ENCODE results near the gene HSD17B2. TPM values are rescaled to one million over a fixed set of nuclear protein-coding genes. Genes with fewer than 3 reads are reported as not detected.
A peak's percentile ranks its signal among the peaks of the same experiment; 100 is the strongest.

HSD17B2 gene
- total RNA-seq, 1 donor: not detected

DNA sequence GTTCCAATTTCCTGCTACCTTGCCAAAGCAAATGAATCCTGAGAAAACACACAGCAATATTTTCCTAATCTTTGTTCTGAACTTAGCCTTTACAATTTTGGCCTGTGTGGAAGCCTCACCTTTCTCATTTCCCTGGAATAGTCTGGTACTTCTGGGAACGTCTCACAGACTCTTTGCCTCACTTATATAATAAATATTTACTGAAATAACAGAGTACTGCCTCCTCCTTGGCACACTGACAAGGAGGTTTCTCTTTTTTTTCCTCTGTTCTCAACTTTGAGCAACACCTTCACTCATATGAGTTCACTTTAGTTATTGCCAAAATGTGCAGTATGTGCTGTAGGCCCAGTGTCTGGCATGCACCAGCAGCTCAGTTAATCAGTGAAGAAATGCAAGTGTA, 37.3 kb downstream of the HSD17B2 start:
- Histone ChIP-seq H3K27me3 (ENCODE audit: insufficient read depth, low read length) (no peaks in the 10 kb centered on the region), H2AFZ (ENCODE audit: low read length) (no peak overlapping the region), H3K9me3 (ENCODE audit: low read depth, low read length) (no peaks in the 10 kb centered on the region), H3K4me3 (ENCODE audit: insufficient read depth, low read length) (no peak overlapping the region), H3K4me1 (ENCODE audit: insufficient read depth, low read length) (peaks cover 13% of the 10 kb centered on the region), H3K27ac (ENCODE audit: low read depth, low read length) (no peak overlapping the region), H3K36me3 (ENCODE audit: insufficient read depth, low read length) (no peaks in the 10 kb centered on the region), H3K79me2 (ENCODE audit: insufficient read depth, low read length) (no peaks in the 10 kb centered on the region), H4K20me1 (ENCODE audit: insufficient read depth, low read length) (no peaks in the 10 kb centered on the region), H3K4me2 (ENCODE audit: insufficient read depth, low read length) (no peak overlapping the region)
- TF ChIP-seq, protein P1, sequence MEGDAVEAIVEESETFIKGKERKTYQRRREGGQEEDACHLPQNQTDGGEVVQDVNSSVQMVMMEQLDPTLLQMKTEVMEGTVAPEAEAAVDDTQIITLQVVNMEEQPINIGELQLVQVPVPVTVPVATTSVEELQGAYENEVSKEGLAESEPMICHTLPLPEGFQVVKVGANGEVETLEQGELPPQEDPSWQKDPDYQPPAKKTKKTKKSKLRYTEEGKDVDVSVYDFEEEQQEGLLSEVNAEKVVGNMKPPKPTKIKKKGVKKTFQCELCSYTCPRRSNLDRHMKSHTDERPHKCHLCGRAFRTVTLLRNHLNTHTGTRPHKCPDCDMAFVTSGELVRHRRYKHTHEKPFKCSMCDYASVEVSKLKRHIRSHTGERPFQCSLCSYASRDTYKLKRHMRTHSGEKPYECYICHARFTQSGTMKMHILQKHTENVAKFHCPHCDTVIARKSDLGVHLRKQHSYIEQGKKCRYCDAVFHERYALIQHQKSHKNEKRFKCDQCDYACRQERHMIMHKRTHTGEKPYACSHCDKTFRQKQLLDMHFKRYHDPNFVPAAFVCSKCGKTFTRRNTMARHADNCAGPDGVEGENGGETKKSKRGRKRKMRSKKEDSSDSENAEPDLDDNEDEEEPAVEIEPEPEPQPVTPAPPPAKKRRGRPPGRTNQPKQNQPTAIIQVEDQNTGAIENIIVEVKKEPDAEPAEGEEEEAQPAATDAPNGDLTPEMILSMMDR (IDR thresholded peaks at IDR 0.05; ENCODE audit: extremely low read depth, low read depth, low read length): no peak
- DNase-seq (ENCODE audit: insufficient read length, low spot score, missing footprints): no peak

DNA sequence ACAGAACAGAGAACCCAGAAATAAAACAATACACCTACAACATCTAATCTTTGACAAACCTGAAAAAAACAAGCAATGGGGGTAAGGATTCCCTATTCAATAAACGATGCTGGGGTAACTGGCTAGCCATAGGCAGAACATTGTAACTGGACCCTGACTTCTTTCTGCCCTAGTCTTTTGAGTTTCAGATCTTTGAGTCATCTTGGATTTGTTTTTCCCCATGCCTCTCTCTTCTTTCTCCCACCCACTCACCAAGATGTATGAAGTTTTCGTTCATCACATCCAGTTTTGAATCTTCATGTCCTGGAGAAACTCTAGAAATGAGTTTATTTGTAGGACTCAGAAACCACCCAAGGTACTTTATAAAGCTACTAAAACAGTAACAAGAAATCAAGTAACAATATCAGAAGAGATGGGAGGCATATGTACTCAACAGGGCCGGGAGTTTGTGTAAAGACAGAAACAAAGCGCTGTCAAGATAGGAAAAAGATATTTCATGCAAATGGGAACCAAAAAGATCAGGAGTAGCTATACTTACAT, 39.0 kb downstream of the HSD17B2 start:
- no peak overlapping the region for H2AFZ ChIP-seq (ENCODE audit: low read length)
- TF ChIP-seq, protein P1 (IDR thresholded peaks at IDR 0.05; ENCODE audit: extremely low read depth, low read depth, low read length): no peak
- H3K27me3 ChIP-seq (ENCODE audit: insufficient read depth, low read length): no peaks in the 10 kb centered on the region
- no peak overlapping the region for H3K4me2 ChIP-seq (ENCODE audit: insufficient read depth, low read length)
- peak; percentile 31 for DNase-seq (ENCODE audit: insufficient read length, low spot score, missing footprints)
- no peak overlapping the region for H3K4me3 ChIP-seq (ENCODE audit: insufficient read depth, low read length)
- no peaks in the 10 kb centered on the region for H4K20me1 ChIP-seq (ENCODE audit: insufficient read depth, low read length)
- no peaks in the 10 kb centered on the region for H3K36me3 ChIP-seq (ENCODE audit: insufficient read depth, low read length)
- H3K27ac ChIP-seq (ENCODE audit: low read depth, low read length): no peak overlapping the region
- H3K79me2 ChIP-seq (ENCODE audit: insufficient read depth, low read length): no peaks in the 10 kb centered on the region
- no peaks in the 10 kb centered on the region for H3K9me3 ChIP-seq (ENCODE audit: low read depth, low read length)
- H3K4me1 ChIP-seq (ENCODE audit: insufficient read depth, low read length): peaks cover 13% of the 10 kb centered on the region

DNA sequence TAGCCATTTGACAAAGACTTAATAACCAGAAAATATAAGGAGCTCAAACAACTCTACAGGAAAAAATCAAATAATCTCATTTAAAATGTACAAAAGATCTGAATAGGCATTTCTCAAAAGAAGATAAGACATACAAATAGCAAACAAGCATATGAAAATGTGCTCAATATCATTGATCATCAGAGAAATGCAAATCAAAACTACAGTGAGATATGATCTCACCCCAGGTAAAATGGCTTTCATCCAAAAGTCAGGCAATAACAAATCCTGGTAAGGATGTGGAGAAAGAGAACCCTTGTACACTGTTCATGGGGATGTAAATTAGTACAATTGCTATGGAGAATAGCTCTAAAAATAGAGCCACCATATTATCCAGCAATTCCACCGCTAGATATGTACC, 43.1 kb downstream of the HSD17B2 start:
- Histone ChIP-seq H3K4me3 (ENCODE audit: insufficient read depth, low read length) (no peak overlapping the region), H3K79me2 (ENCODE audit: insufficient read depth, low read length) (no peaks in the 10 kb centered on the region), H3K36me3 (ENCODE audit: insufficient read depth, low read length) (no peaks in the 10 kb centered on the region), H3K4me2 (ENCODE audit: insufficient read depth, low read length) (no peak overlapping the region), H3K9me3 (ENCODE audit: low read depth, low read length) (no peaks in the 10 kb centered on the region), H4K20me1 (ENCODE audit: insufficient read depth, low read length) (no peaks in the 10 kb centered on the region), H3K27me3 (ENCODE audit: insufficient read depth, low read length) (no peaks in the 10 kb centered on the region), H2AFZ (ENCODE audit: low read length) (no peak overlapping the region), H3K27ac (ENCODE audit: low read depth, low read length) (no peak overlapping the region), H3K4me1 (ENCODE audit: insufficient read depth, low read length) (no peaks in the 10 kb centered on the region)
- no peak for DNase-seq (ENCODE audit: insufficient read length, low spot score, missing footprints)
- TF ChIP-seq, protein P1 (IDR thresholded peaks at IDR 0.05; ENCODE audit: extremely low read depth, low read depth, low read length): no peak

DNA sequence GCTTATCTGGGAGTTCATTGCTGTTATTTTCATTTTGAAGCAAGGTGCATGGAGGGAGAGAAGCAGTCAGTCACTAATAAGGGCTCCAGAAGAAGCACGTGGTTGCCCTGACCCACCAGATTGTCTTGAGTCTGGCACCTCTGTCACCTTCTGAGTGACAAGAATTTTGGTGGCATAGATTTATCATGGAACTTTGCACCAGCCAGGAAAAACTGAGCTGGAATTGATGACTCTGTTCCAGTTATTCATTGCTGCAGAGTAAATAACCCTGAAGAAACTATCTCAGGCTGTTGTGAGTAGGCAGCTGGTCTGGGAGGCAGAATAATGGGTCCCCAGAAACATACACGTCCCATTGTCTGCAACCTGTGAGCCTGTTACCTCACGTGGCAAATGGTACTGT, 44.8 kb downstream of the HSD17B2 start:
- no peak for DNase-seq (ENCODE audit: insufficient read length, low spot score, missing footprints)
- TF ChIP-seq, protein P1 (IDR thresholded peaks at IDR 0.05; ENCODE audit: extremely low read depth, low read depth, low read length): no peak
- H3K27me3 ChIP-seq (ENCODE audit: insufficient read depth, low read length): no peaks in the 10 kb centered on the region
- H3K4me3 ChIP-seq (ENCODE audit: insufficient read depth, low read length): no peak overlapping the region
- H4K20me1 ChIP-seq (ENCODE audit: insufficient read depth, low read length): no peaks in the 10 kb centered on the region
- no peak overlapping the region for H2AFZ ChIP-seq (ENCODE audit: low read length)
- no peak overlapping the region for H3K4me2 ChIP-seq (ENCODE audit: insufficient read depth, low read length)
- no peaks in the 10 kb centered on the region for H3K4me1 ChIP-seq (ENCODE audit: insufficient read depth, low read length)
- H3K79me2 ChIP-seq (ENCODE audit: insufficient read depth, low read length): no peaks in the 10 kb centered on the region
- no peak overlapping the region for H3K27ac ChIP-seq (ENCODE audit: low read depth, low read length)
- H3K36me3 ChIP-seq (ENCODE audit: insufficient read depth, low read length): no peaks in the 10 kb centered on the region
- no peaks in the 10 kb centered on the region for H3K9me3 ChIP-seq (ENCODE audit: low read depth, low read length)
